HepG2 (cell line): ENCODE data around the gene NYNRIN. TPM values are rescaled to one million over a fixed set of nuclear protein-coding genes. Genes with fewer than 3 reads are reported as not detected.
A peak's percentile ranks its signal among the peaks of the same experiment; 100 is the strongest.

ENCODE experiments used
- AGO2 ChIP-seq: fragments of 200-400 bp; formaldehyde crosslinking; optimal IDR thresholded peaks from 2 replicates; pipeline ENCODE3; 2017; ENCODE audit warnings: mild to moderate bottlenecking, low read depth, low read length, moderate library complexity
- HNRNPUL1 ChIP-seq: fragments of 200-400 bp; formaldehyde crosslinking; IDR thresholded peaks from 2 replicates; pipeline ENCODE4 v1.6.1; 2017; ENCODE audit warnings: low read depth, mild to moderate bottlenecking, low read length, moderate library complexity
- IRF9 ChIP-seq: sonication (generic); formaldehyde crosslinking; IDR thresholded peaks from 2 replicates; pipeline ENCODE4 v1.8.0; 2022; ENCODE audit warnings: missing genetic modification reagents, mild to moderate bottlenecking, borderline replicate concordance
- MIXL1 ChIP-seq: IDR thresholded peaks from 2 replicates; pipeline ENCODE4 v1.6.1; 2016
- NONO ChIP-seq, 2 experiments: fragments of 450-650 bp in 1 of 2; sonication (generic) in 1 of 2; formaldehyde crosslinking in 1 of 2; IDR thresholded peaks in 1 of 2; conservative IDR thresholded peaks in 1 of 2; 2 replicates each; pipeline versions ENCODE4 v1.6.1 to v1.8.0; 2017 to 2022; ENCODE audit warnings: mild to moderate bottlenecking in 1 of 2, missing genetic modification reagents in 1 of 2, moderate library complexity in 1 of 2
- RARA ChIP-seq: IDR thresholded peaks from 2 replicates; pipeline ENCODE4 v1.6.1; 2016; ENCODE audit warnings: missing genetic modification reagents, missing compliant biosample characterization
- RBFOX2 ChIP-seq: fragments of 200-400 bp; formaldehyde crosslinking; IDR thresholded peaks from 2 replicates; pipeline ENCODE4 v1.6.1; 2017; ENCODE audit warnings: low read depth, mild to moderate bottlenecking, low read length
- TEAD3 ChIP-seq: optimal IDR thresholded peaks from 2 replicates; pipeline ENCODE3; 2016; ENCODE audit warnings: borderline replicate concordance
- ZKSCAN5 ChIP-seq: sonication (generic); formaldehyde crosslinking; IDR thresholded peaks from 2 replicates; pipeline ENCODE4 v1.5.1; 2020; ENCODE audit warnings: mild to moderate bottlenecking, missing genetic modification reagents
- ZNF121 ChIP-seq: sonication (generic); formaldehyde crosslinking; IDR thresholded peaks from 2 replicates; pipeline ENCODE4 v1.5.0; 2020; ENCODE audit warnings: mild to moderate bottlenecking, missing genetic modification reagents
- ZNF160 ChIP-seq: sonication (generic); formaldehyde crosslinking; IDR thresholded peaks from 2 replicates; pipeline ENCODE4 v1.8.0; 2022; ENCODE audit warnings: mild to moderate bottlenecking, inconsistent platforms, missing genetic modification reagents
- ZNF331 ChIP-seq: sonication (generic); formaldehyde crosslinking; IDR thresholded peaks from 2 replicates; pipeline ENCODE4 v1.4.0; 2020; ENCODE audit warnings: missing genetic modification reagents
- ZNF512 ChIP-seq: sonication (generic); formaldehyde crosslinking; IDR thresholded peaks from 2 replicates; pipeline ENCODE4 v1.4.0; 2020; ENCODE audit warnings: mild to moderate bottlenecking, missing genetic modification reagents
- ZNF550 ChIP-seq: sonication (generic); formaldehyde crosslinking; IDR thresholded peaks from 2 replicates; pipeline ENCODE4 v1.4.0; 2020; ENCODE audit warnings: mild to moderate bottlenecking, missing genetic modification reagents, borderline replicate concordance
- ZNF782 ChIP-seq: sonication (generic); formaldehyde crosslinking; IDR thresholded peaks from 2 replicates; pipeline ENCODE4 v1.4.0; 2020; ENCODE audit warnings: missing genetic modification reagents, mild to moderate bottlenecking, borderline replicate concordance
- polyA plus RNA-seq, 8 experiments: library from polyadenylated mRNA; depleted of rRNA in 3 of 8; stranded (reverse) in 7 of 8; unstranded in 1 of 8; fragments of >200 nt; fragmentation: Illumina TruSeq in 4 of 8; extraction: Trizol in 4 of 8; gene quantifications; 2 replicates each; pipeline versions ENCODE4 v1.2.1 to v1.2.3, GENCODE V29; 2011 to 2016; ENCODE audit warnings: low read depth in 4 of 8, missing spikeins in 1 of 8, mixed read lengths in 1 of 8; ENCODE audit not compliant: insufficient read depth in 1 of 8
- total RNA-seq, 5 experiments: library from RNA; depleted of rRNA; stranded (reverse); fragments of >200 nt; fragmentation: Illumina TruSeq; extraction: Trizol; gene quantifications; 2 replicates each; pipeline ENCODE4 v1.2.3, GENCODE V29; 2016; ENCODE audit warnings: low read depth in 1 of 5
- TF ChIP-seq, protein P1 (sequence below): sonication (generic); formaldehyde crosslinking; IDR thresholded peaks from 2 replicates; pipeline ENCODE4 v1.4.0; 2020; ENCODE audit warnings: mild to moderate bottlenecking, missing genetic modification reagents
- TF ChIP-seq, protein P2 (sequence below): sonication (generic); formaldehyde crosslinking; IDR thresholded peaks from 2 replicates; pipeline ENCODE4 v1.5.0; 2020; ENCODE audit warnings: missing genetic modification reagents

The NYNRIN gene
- total and polyA plus RNA-seq, 2 of the 13 experiments (the other 11 are each of a cell fraction or from before 2014, with no cell fraction given) = 0.63 to 1.1 TPM

- TF ChIP-seq TEAD3 (CRISPR knock-in tag) (peak; percentile 96), ZNF331 (CRISPR knock-in tag) (peak; percentile 92), AGO2 (no peak), IRF9 (CRISPR knock-in tag) (peak; percentile 94), ZKSCAN5 (CRISPR knock-in tag) (no peak), ZNF550 (peak; percentile 90; the same call in 1 of the 2 replicates), RBFOX2 (no peak), MIXL1 (CRISPR knock-in tag) (peak; percentile 84), ZNF782 (CRISPR knock-in tag) (peak; percentile 79; the same call in 1 of the 2 replicates), RARA (peak; percentile 35; the same call in 1 of the 2 replicates), NONO (IDR thresholded peaks at IDR 0.05) (no peak), NONO (CRISPR knock-in tag; conservative IDR thresholded peaks at IDR 0.05) (peak; percentile 84), HNRNPUL1 (no peak), ZNF160 (CRISPR knock-in tag) (peak; percentile 88; the same call in 1 of the 2 replicates), ZNF121 (CRISPR knock-in tag) (peak; percentile 62), ZNF512 (CRISPR knock-in tag) (no peak)
- TF ChIP-seq, protein P1, sequence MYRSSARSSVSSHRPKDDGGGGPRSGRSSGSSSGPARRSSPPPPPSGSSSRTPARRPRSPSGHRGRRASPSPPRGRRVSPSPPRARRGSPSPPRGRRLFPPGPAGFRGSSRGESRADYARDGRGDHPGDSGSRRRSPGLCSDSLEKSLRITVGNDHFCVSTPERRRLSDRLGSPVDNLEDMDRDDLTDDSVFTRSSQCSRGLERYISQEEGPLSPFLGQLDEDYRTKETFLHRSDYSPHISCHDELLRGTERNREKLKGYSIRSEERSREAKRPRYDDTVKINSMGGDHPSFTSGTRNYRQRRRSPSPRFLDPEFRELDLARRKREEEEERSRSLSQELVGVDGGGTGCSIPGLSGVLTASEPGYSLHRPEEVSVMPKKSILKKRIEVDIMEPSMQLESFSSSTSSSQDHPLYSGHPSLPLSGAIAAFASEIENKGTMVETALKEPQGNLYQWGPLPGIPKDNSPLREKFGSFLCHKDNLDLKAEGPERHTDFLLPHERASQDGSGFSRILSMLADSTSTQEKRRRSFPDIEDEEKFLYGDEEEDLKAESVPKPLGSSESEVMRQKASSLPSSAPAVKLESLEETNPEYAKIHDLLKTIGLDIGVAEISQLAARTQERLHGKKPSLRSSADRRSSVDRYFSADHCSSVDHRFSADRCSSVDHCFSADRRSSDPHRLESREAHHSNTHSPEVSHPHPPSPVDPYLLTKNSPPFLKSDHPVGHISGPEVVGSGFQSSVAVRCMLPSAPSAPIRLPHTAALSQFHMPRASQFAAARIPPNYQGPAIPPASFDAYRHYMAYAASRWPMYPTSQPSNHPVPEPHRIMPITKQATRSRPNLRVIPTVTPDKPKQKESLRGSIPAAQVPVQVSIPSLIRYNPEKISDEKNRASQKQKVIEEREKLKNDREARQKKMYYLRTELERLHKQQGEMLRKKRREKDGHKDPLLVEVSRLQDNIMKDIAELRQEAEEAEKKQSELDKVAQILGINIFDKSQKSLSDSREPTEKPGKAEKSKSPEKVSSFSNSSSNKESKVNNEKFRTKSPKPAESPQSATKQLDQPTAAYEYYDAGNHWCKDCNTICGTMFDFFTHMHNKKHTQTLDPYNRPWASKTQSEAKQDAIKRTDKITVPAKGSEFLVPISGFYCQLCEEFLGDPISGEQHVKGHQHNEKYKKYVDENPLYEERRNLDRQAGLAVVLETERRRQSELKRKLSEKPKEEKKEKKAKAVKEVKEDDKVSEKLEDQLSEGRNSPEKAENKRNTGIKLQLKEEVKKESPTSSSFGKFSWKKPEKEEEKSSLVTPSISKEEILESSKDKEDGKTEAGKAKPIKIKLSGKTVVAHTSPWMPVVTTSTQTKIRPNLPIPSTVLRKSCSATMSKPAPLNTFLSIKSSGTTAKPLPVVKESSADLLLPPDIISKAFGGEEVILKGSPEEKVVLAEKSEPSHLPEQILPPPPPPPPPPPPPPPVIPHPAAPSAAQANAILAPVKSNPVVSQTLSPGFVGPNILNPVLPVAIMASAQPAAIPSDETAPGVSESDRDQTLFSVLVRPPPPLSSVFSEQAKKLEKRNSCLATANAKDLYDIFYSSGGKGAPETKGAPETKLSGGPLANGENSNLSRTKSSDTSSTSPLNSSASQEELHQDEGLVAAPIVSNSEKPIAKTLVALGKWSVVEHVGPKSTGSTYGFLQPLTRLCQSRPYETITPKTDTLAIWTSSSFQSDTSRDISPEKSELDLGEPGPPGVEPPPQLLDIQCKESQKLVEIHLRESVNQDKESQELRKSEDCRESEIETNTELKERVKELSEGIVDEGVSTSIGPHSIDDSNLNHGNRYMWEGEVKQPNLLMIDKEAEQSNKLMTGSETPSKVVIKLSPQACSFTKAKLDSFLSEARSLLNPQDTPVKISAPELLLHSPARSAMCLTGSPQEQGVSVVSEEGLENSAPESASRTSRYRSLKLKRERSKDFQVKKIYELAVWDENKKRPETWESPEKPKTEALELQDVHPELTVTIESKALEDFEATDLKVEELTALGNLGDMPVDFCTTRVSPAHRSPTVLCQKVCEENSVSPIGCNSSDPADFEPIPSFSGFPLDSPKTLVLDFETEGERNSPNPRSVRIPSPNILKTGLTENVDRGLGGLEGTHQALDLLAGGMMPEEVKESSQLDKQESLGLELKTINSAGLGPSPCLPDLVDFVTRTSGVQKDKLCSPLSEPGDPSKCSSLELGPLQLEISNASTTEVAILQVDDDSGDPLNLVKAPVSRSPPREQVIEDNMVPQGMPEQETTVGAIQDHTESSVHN = peak; percentile 95; the same call in 1 of the 2 replicates
- TF ChIP-seq, protein P2, sequence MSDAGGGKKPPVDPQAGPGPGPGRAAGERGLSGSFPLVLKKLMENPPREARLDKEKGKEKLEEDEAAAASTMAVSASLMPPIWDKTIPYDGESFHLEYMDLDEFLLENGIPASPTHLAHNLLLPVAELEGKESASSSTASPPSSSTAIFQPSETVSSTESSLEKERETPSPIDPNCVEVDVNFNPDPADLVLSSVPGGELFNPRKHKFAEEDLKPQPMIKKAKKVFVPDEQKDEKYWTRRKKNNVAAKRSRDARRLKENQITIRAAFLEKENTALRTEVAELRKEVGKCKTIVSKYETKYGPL (CRISPR knock-in tag) = no peak
These were observed 33.0 kb upstream of the NYNRIN start (continued) for GRCh38 chr14:24365600-24366412.
